ENCODE measurements around the gene CARD18. TPM values are rescaled to one million over a fixed set of nuclear protein-coding genes. Genes with fewer than 3 reads are reported as not detected.

The CARD18 gene
- total RNA-seq, 4 donors from 2014 or later: 1.2 TPM; not detected in 3

GRCh38 chr11:105130189-105130813 lies 9.3 kb downstream of the CARD18 start:
- H3K9me3 ChIP-seq: peaks cover 0 to 9% (median 8%) of the 10 kb centered on the region in 3 donors
- H3K27ac ChIP-seq: peak overlapping the region in 2 of 4 donors; percentile 10 to 33
- no peak overlapping the region for H3K4me3 ChIP-seq
- 42 to 45% methylated on average over 3 of the region's 3 CpGs for WGBS, 2 donors
- DNase-seq: no peak
- H3K36me3 ChIP-seq: no peaks in the 10 kb centered on the region
- peaks cover 0 to 4% (median 0%) of the 10 kb centered on the region in 3 donors for H3K4me1 ChIP-seq
- no peaks in the 10 kb centered on the region for H3K27me3 ChIP-seq
- intact Hi-C loops (cut with DNase I): no loop called here
- peak in 1 of 6 experiments; percentile 22 for TF ChIP-seq CTCF (IDR thresholded peaks at IDR 0.05)
- TF ChIP-seq POLR2A (IDR thresholded peaks at IDR 0.05): no peak

- 76 to 83% methylated on average over 2 of the region's 2 CpGs for WGBS, 2 donors
These were observed 14.8 kb downstream of the CARD18 start for GRCh38 chr11:105124756-105125155.

GRCh38 chr11:105111145-105111944 lies 28.2 kb downstream of the CARD18 start:
- DNase-seq: no peak
- Histone ChIP-seq H3K9me3 (no peaks in the 10 kb centered on the region), H3K36me3 (no peaks in the 10 kb centered on the region), H3K4me3 (no peak overlapping the region), H3K4me1 (peaks cover 0 to 12% (median 0%) of the 10 kb centered on the region in 3 donors), H3K27ac (no peak overlapping the region), H3K27me3 (no peaks in the 10 kb centered on the region)
- intact Hi-C loops (cut with DNase I): no loop called here
- TF ChIP-seq POLR2A (IDR thresholded peaks at IDR 0.05) (no peak), CTCF (IDR thresholded peaks at IDR 0.05) (no peak)
- 88 to 96% methylated on average over 3 to 4 of the region's 13 CpGs for WGBS, 2 donors

More at GRCh38 chr11:105124756-105125155, 14.8 kb downstream of the CARD18 start:
- intact Hi-C loops (cut with DNase I): no loop called here
- no peak for DNase-seq
- no peaks in the 10 kb centered on the region for H3K36me3 ChIP-seq
- H3K9me3 ChIP-seq: no peaks in the 10 kb centered on the region
- no peaks in the 10 kb centered on the region for H3K4me1 ChIP-seq
- H3K27me3 ChIP-seq: no peaks in the 10 kb centered on the region
- no peak overlapping the region for H3K27ac ChIP-seq
- H3K4me3 ChIP-seq: no peak overlapping the region
- TF ChIP-seq CTCF (IDR thresholded peaks at IDR 0.05) (no peak), POLR2A (IDR thresholded peaks at IDR 0.05) (no peak)

GRCh38 chr11:105110688-105111030 lies 28.9 kb downstream of the CARD18 start:
- Histone ChIP-seq H3K9me3 (no peaks in the 10 kb centered on the region), H3K4me3 (no peak overlapping the region), H3K27me3 (no peaks in the 10 kb centered on the region), H3K36me3 (no peaks in the 10 kb centered on the region), H3K27ac (no peak overlapping the region), H3K4me1 (peaks cover 0 to 12% (median 0%) of the 10 kb centered on the region in 3 donors)
- TF ChIP-seq CTCF (IDR thresholded peaks at IDR 0.05) (no peak), POLR2A (IDR thresholded peaks at IDR 0.05) (no peak)
- no peak for DNase-seq
- intact Hi-C loops (cut with DNase I): no loop called here
- WGBS, 2 donors: 66 to 75% methylated on average over 2 of the region's 2 CpGs

Data from esophagus squamous epithelium (tissue), 5 donors.